ENCODE results near the gene HMGN3. TPM values are rescaled to one million over a fixed set of nuclear protein-coding genes. Genes with fewer than 3 reads are reported as not detected.

The HMGN3 gene
- total and polyA plus RNA-seq, 8 donors, result 106 to 274 (median 248) TPM

DNA sequence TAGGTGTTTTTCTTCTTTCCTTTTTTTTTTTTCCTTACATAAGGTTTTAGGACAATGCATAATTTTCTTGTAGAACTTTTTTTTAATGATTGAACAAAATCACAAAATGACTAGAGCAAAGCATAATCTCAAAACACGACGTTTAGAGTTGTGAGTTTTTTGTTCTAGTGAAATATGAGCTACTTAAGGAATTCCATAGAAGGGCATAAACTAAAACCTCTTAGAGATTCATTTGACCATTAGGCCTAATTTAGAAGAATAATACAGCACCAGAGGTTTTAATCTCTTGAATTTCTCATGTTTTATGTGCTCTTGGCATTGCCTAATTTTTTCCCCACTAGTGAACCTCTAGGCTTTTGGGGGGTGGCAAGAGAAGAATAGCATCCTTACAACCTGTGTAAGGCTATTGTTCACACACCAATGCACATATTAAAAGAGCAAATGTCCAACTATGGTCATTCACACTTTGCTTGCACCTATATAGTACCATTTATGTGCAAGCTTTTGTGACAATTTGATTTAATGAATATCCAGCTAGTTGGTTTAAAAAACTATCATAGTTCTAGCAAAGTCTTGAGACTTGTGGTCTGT lies 44.6 kb downstream of the HMGN3 start:
- ATAC-seq, result no peak
- TF ChIP-seq CTCF (IDR thresholded peaks at IDR 0.05), result no peak
- intact Hi-C loops (cut with DNase I), result no loop called here
- no peak for DNase-seq
- Histone ChIP-seq H3K4me1 (no peaks in the 10 kb centered on the region), H3K27ac (no peak overlapping the region), H3K27me3 (no peaks in the 10 kb centered on the region), H3K9me3 (peaks cover 0 to 6% of the 10 kb centered on the region in 2 donors), H3K4me3 (no peak overlapping the region), H3K36me3 (no peaks in the 10 kb centered on the region)

DNA sequence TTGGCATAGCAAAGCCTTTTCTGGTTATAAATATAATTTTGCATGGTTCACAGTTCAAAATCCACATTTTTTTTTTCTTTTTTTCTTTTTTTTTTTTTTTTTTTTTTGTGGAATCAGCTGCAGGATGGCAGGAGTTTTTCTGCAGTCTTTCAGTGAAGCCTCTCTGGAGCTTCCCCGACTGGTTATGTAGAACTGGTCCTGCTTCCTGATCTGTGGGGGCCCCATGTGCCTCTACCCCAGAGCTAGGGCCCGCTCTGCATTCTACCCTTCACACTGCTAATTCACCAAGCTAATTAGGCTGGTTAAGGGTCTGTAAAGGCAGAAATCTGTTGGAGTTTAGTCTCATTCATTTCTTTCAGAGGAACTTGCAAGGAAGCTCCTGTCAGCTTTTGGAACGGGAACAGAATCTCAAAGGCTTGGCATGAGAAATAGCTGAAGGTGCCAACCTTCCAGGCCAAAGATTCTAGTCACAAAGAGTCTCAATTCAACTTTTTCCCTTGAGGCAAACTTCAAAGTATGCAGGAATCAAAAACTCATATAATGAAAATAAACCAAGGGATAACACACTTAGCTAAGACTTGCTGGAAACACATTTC lies 45.5 kb downstream of the HMGN3 start:
- Histone ChIP-seq H3K9me3 (peaks cover 0 to 6% of the 10 kb centered on the region in 2 donors), H3K36me3 (no peaks in the 10 kb centered on the region), H3K4me1 (no peaks in the 10 kb centered on the region), H3K27me3 (no peaks in the 10 kb centered on the region), H3K27ac (no peak overlapping the region), H3K4me3 (no peak overlapping the region)
- intact Hi-C loops (cut with DNase I), result no loop called here
- no peak for TF ChIP-seq CTCF (IDR thresholded peaks at IDR 0.05)
- no peak for DNase-seq
- no peak for ATAC-seq

DNA sequence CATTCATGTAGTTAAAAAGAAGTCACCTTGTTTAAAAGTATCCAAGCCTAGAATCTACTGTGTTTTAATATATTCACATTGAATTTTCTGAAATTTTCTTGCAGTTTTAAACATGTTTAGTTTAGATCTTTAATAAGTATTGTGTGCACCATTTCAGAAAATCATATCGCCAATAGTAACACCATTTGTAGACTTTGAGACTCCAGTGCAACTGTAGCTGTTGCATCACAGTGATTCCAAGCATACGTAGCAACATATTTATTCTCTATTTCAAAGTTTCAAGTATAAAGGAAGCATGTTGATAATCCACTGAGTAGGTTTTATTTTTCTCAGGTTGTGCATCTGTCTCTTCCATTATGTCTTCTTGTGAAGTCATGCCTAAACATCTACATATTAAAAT lies 46.4 kb downstream of the HMGN3 start:
- intact Hi-C loops (cut with DNase I), result no loop called here

GRCh38 chr6:79186564-79186963 lies 47.9 kb downstream of the HMGN3 start:
- Histone ChIP-seq H3K4me1 (no peaks in the 10 kb centered on the region), H3K27me3 (no peaks in the 10 kb centered on the region), H3K36me3 (no peaks in the 10 kb centered on the region), H3K27ac (no peak overlapping the region), H3K9me3 (peaks cover 0 to 6% of the 10 kb centered on the region in 2 donors), H3K4me3 (no peak overlapping the region)
- no peak for TF ChIP-seq CTCF (IDR thresholded peaks at IDR 0.05)
- no peak for ATAC-seq
- no peak for DNase-seq
- intact Hi-C loops (cut with DNase I), result no loop called here

More for the DNA sequence above, 46.4 kb downstream of the HMGN3 start:
- Histone ChIP-seq H3K36me3 (no peaks in the 10 kb centered on the region), H3K4me3 (no peak overlapping the region), H3K27ac (no peak overlapping the region), H3K4me1 (no peaks in the 10 kb centered on the region), H3K9me3 (peaks cover 0 to 6% of the 10 kb centered on the region in 2 donors), H3K27me3 (no peaks in the 10 kb centered on the region)
- no peak for TF ChIP-seq CTCF (IDR thresholded peaks at IDR 0.05)
- DNase-seq (no peak), ATAC-seq (no peak)

- Histone ChIP-seq H3K27ac (no peak overlapping the region), H3K4me3 (no peak overlapping the region), H3K27me3 (no peaks in the 10 kb centered on the region), H3K9me3 (no peaks in the 10 kb centered on the region), H3K36me3 (no peaks in the 10 kb centered on the region), H3K4me1 (no peaks in the 10 kb centered on the region)
- intact Hi-C loops (cut with DNase I), result no loop called here
- no peak for ATAC-seq
- no peak for DNase-seq
- TF ChIP-seq CTCF (IDR thresholded peaks at IDR 0.05), result no peak
Measured at GRCh38 chr6:79184641-79185040, 49.8 kb downstream of the HMGN3 start.

All from left lung (tissue), 10 donors.